A673 (cell line): ENCODE data around the gene MARS1.
"Not testable (repeated sequence)": the region's sequence is repeated elsewhere in the genome, so short reads cannot be mapped to it uniquely, and the experiment has no call there.

Experiments used
- CTCF ChIP-seq: fragments of 300-800, 200-600 bp; sonication (generic); conservative IDR thresholded peaks from 2 replicates; pipeline ENCODE4 v1.5.1; 2017; ENCODE audit warnings: low read depth, mild to moderate bottlenecking, antibody characterized with exemption, low read length, moderate library complexity, mixed read lengths
- EZH2 ChIP-seq: fragments of 200-600 bp; sonication (generic); IDR thresholded peaks from 2 replicates; pipeline ENCODE4 v1.6.1; 2017; ENCODE audit warnings: borderline replicate concordance, low read depth, mild to moderate bottlenecking, mixed read lengths, antibody characterized with exemption, low read length; ENCODE audit not compliant: poor library complexity, severe bottlenecking

GRCh38 chr12:57506541-57506940, 18.7 kb downstream of the MARS1 start:
- TF ChIP-seq CTCF, EZH2: not testable (repeated sequence)
